ENCODE measurements around the gene HEXIM1. TPM values are rescaled to one million over a fixed set of nuclear protein-coding genes. Genes with fewer than 3 reads are reported as not detected.

Gene HEXIM1
- total RNA-seq, 4 donors from 2014 or later: 38.0 to 54.9 (median 42.6) TPM

- no peak for DNase-seq
- Histone ChIP-seq H3K27ac (no peak overlapping the region), H3K27me3 (no peaks in the 10 kb centered on the region), H3K36me3 (peaks cover 0 to 8% (median 0%) of the 10 kb centered on the region in 4 donors), H3K9me3 (no peaks in the 10 kb centered on the region), H3K4me3 (no peak overlapping the region), H3K4me1 (peaks cover 0 to 5% (median 0%) of the 10 kb centered on the region in 4 donors)
- TF ChIP-seq, protein P1, sequence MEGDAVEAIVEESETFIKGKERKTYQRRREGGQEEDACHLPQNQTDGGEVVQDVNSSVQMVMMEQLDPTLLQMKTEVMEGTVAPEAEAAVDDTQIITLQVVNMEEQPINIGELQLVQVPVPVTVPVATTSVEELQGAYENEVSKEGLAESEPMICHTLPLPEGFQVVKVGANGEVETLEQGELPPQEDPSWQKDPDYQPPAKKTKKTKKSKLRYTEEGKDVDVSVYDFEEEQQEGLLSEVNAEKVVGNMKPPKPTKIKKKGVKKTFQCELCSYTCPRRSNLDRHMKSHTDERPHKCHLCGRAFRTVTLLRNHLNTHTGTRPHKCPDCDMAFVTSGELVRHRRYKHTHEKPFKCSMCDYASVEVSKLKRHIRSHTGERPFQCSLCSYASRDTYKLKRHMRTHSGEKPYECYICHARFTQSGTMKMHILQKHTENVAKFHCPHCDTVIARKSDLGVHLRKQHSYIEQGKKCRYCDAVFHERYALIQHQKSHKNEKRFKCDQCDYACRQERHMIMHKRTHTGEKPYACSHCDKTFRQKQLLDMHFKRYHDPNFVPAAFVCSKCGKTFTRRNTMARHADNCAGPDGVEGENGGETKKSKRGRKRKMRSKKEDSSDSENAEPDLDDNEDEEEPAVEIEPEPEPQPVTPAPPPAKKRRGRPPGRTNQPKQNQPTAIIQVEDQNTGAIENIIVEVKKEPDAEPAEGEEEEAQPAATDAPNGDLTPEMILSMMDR (IDR thresholded peaks at IDR 0.05): no peak
- TF ChIP-seq POLR2AphosphoS5 (IDR thresholded peaks at IDR 0.05) (no peak), EP300 (IDR thresholded peaks at IDR 0.05; ENCODE audit: low read depth) (no peak)
- intact Hi-C loops (cut with DNase I; ENCODE audit: low total_unique reads) (no loop called here), in situ Hi-C loops (cut with MboI; ENCODE audit: low pct_ligation_motif_present in 1 of 4, low pct_unique_long_range_greater_than_20kb in 1 of 4, low sequenced_read_pairs in 3 of 4) (no loop called here)
- WGBS, 2 donors (ENCODE audit: low coverage in 1 of 2): 78 to 87% methylated on average over 6 to 10 of the region's 10 CpGs
Measured at GRCh38 chr17:45116434-45117016, 31.8 kb upstream of the HEXIM1 start.

- Histone ChIP-seq H3K27ac (no peak overlapping the region), H3K27me3 (no peaks in the 10 kb centered on the region), H3K9me3 (no peaks in the 10 kb centered on the region), H3K4me3 (no peak overlapping the region), H3K36me3 (peaks cover 0 to 8% (median 0%) of the 10 kb centered on the region in 4 donors), H3K4me1 (peaks cover 4 to 6% (median 5%) of the 10 kb centered on the region in 4 donors)
- 91% methylated on average over 4 of the region's 4 CpGs; no CpG with 5 or more reads in 1 of the 2 donors for WGBS, 2 donors (ENCODE audit: low coverage in 1 of 2)
- TF ChIP-seq EP300 (IDR thresholded peaks at IDR 0.05; ENCODE audit: low read depth) (no peak), POLR2A (IDR thresholded peaks at IDR 0.05) (no peak)
- TF ChIP-seq, protein P1 (IDR thresholded peaks at IDR 0.05): no peak
- DNase-seq: no peak
- intact Hi-C loops (cut with DNase I; ENCODE audit: low total_unique reads): no loop called here
- in situ Hi-C loops (cut with MboI; ENCODE audit: low pct_ligation_motif_present in 1 of 4, low pct_unique_long_range_greater_than_20kb in 1 of 4, low sequenced_read_pairs in 3 of 4): no loop called here
Measured at GRCh38 chr17:45117334-45117733, 30.9 kb upstream of the HEXIM1 start.

- Histone ChIP-seq H3K27me3 (no peaks in the 10 kb centered on the region), H3K27ac (no peak overlapping the region), H3K36me3 (peaks cover 0 to 8% (median 0%) of the 10 kb centered on the region in 4 donors), H3K9me3 (no peaks in the 10 kb centered on the region), H3K4me3 (no peak overlapping the region), H3K4me1 (peaks cover 10 to 13% (median 12%) of the 10 kb centered on the region in 4 donors)
- 95 to 100% methylated on average over 4 to 20 of the region's 20 CpGs for WGBS, 2 donors (ENCODE audit: low coverage in 1 of 2)
- no peak for DNase-seq
- in situ Hi-C loops (cut with MboI; ENCODE audit: low pct_ligation_motif_present in 1 of 4, low pct_unique_long_range_greater_than_20kb in 1 of 4, low sequenced_read_pairs in 3 of 4): no loop called here
- intact Hi-C loops (cut with DNase I; ENCODE audit: low total_unique reads): no loop called here
- TF ChIP-seq EP300 (IDR thresholded peaks at IDR 0.05; ENCODE audit: low read depth) (no peak), POLR2AphosphoS5 (IDR thresholded peaks at IDR 0.05) (no peak), POLR2A (IDR thresholded peaks at IDR 0.05) (no peak)
- TF ChIP-seq, protein P1 (IDR thresholded peaks at IDR 0.05): no peak
Measured at GRCh38 chr17:45117848-45118646, 30.2 kb upstream of the HEXIM1 start.

DNA sequence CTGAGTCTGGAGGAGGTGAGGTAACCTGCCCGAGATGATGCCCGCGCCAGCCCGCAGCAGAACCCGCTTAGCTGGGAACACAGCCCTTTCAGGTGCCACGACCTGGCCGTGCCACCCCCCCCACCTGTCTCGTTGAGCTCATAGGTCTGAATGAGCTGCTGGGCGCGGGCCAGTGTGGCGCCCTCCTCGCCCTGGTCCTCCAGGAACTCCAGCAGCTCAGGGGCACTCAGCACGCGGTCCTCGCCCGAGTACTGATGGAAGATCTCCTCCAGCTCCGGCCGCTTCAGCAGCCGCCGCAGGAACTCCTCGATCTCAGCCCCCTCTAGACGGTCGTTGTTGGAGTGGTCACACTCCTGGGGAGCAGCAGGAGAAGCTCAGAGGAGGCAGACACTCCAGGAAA is 29.6 kb upstream of the HEXIM1 start:
- no peak overlapping the region for H3K27ac ChIP-seq
- intact Hi-C loops (cut with DNase I; ENCODE audit: low total_unique reads) (no loop called here), in situ Hi-C loops (cut with MboI; ENCODE audit: low pct_ligation_motif_present in 1 of 4, low pct_unique_long_range_greater_than_20kb in 1 of 4, low sequenced_read_pairs in 3 of 4) (no loop called here)
- no peaks in the 10 kb centered on the region for H3K9me3 ChIP-seq
- WGBS, 2 donors (ENCODE audit: low coverage in 1 of 2): 91% methylated on average over 22 of the region's 23 CpGs; no CpG with 5 or more reads in 1 of the 2 donors
- peaks cover 0 to 8% (median 0%) of the 10 kb centered on the region in 4 donors for H3K36me3 ChIP-seq
- H3K4me1 ChIP-seq: peaks cover 16 to 20% (median 18%) of the 10 kb centered on the region in 4 donors
- H3K4me3 ChIP-seq: no peak overlapping the region
- no peak for TF ChIP-seq POLR2AphosphoS5 (IDR thresholded peaks at IDR 0.05)
- H3K27me3 ChIP-seq: no peaks in the 10 kb centered on the region
- no peak for DNase-seq

Data from transverse colon (tissue), 4 donors.